Muscle of back (tissue), 11 donors: ENCODE measurements around the gene ABLIM2. TPM values are rescaled to one million over a fixed set of nuclear protein-coding genes. Genes with fewer than 3 reads are reported as not detected.

ENCODE experiments used
- DNase-seq, 3 donors: peaks; one replicate each; pipeline versions ENCODE4 v3.0.0 to v3.0.0-alpha.2; 2013
- polyA plus RNA-seq, 10 donors: library from polyadenylated mRNA; unstranded; fragments of 120-200 nt; gene quantifications; one replicate each; pipeline ENCODE4 v1.2.1, GENCODE V29; 2013; ENCODE audit not compliant: insufficient read length in 10 of 10

ABLIM2 gene
- polyA plus RNA-seq, 10 donors, result 2.5 to 20.6 (median 10.3) TPM

- DNase-seq, result no peak
Measured at GRCh38 chr4:8087921-8088495, 70.6 kb downstream of the ABLIM2 start.

DNA sequence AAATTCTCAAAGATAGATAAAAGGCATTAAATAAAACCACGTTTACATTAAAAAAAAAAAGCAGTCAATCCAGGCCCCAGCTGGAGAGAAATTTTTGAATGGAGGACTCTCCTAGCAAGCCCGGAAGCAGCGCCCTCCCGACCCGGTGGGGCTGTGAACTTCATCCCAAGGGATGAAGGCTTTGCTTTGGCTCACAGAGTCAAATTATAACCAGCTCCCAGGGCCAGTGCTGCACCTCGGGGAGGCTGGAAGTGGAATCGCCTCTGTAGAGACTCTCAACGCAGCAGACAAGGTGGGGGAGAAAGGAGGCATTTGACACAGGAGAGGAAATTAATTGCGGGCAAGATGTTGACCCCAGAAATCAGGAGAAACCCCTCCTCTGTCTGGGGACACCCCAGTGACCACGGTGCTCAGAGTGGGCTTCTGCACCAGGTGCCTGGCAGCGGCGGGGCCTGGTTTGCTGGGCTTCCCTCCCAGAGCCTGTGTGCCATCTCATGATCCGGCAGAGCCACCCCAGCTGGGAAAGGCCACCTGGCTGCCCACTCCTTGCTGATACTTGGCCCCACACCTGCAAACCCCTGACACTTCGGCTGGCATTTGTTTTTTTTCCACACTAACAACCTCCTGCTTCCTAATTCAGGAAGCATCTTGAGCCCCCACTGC lies 71.7 kb downstream of the ABLIM2 start:
- DNase-seq, result no peak

DNA sequence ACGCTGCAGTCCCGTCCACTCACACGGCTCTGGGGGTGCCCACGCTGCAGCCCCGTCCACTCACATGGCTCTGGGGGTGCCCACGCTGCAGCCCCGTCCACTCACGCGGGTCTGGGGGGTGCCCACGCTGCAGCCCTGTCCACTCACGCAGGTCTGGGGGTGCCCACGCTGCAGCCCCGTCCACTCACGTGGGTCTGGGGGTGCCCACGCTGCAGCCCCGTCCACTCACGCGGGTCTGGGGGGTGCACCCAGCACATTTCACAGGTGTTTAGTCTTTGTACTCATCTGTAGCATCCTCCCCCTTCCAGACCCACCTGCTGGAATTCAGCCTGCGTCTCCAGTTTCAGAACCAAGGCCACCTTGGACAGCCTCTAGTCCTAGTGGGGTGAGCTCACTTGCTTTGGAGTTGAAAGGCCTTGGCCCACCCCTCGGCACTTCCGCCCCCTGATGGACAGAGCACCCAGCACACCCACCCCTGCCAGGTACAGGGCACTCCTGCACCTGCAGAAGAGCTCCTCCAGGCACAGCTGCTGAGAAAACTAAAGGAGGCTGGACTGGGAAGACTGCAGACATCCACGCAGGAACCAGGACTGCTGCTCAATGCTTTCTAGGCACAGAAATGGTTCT lies 73.0 kb downstream of the ABLIM2 start:
- no peak for DNase-seq

- DNase-seq, result no peak
Measured at GRCh38 chr4:8084712-8085490, 73.7 kb downstream of the ABLIM2 start.

- no peak for DNase-seq
Measured at GRCh38 chr4:8084031-8084660, 74.5 kb downstream of the ABLIM2 start.

GRCh38 chr4:8083086-8083825 lies 75.4 kb downstream of the ABLIM2 start:
- no peak for DNase-seq

- DNase-seq, result no peak
Measured at GRCh38 chr4:8082517-8083055, 76.0 kb downstream of the ABLIM2 start.

DNA sequence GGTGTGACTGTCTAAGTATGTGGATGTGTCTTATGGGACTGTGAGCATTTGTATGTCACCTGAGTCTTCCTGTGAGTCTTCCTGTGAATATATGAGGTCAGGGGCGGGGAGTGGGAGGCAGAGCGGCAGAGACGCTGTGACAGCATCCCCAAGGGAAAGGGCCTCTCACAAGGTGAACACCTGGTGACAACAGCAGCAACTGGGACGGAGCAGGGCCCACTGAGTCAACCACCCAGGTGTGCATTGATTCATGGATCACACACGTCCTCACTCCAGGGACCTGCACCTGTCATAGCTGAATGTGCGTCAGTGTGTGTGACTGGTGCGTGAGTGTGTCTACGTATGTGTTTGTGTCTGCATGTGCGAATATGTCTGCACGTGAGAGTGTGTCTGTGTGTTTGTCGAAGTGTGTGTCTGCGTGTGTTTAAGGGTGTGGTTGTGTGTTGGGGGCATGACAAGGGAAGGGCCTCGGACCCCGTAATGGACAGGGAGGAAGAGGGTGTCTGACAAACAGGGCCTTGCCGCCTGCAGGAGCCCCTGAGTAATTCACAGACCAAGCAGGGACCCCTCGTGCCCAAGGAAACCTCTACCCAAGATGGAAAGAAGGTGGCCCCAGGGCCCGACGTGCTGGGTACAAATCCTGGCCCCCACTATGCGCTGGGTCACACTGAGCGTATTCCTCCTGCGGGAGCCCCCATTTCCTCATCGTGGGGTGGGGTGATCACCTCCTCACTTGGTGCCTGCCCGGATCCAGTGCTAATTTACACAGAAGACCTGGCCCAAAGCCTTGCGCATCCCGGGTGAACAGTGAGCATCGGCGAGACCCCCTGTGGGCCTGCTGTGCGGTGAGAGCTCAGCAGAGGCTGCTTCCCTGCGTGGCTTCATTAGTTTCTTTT lies 76.7 kb downstream of the ABLIM2 start:
- DNase-seq, result no peak

DNA sequence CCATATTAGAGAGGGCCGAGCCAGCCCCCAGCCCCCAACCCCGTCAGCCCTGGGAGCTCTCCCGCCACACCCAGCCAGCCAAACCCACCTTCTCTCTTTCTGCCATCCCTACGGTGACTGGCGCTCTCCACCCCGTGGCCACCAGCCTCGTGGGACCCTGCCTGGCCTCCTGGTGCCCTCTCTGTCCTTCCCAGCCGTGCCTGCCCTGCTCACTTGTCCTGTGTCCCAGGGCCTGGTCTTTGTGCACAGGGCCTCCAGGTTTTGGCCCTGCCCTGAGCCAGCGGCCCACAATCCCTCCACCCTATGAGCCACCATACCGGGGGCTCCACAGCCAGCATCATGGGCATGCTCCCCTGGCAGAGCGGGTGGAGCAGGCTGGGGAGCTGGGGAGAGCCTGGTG lies 77.4 kb downstream of the ABLIM2 start:
- DNase-seq, result no peak

- DNase-seq, result no peak
Measured at GRCh38 chr4:8080754-8081065, 77.9 kb downstream of the ABLIM2 start.

DNA sequence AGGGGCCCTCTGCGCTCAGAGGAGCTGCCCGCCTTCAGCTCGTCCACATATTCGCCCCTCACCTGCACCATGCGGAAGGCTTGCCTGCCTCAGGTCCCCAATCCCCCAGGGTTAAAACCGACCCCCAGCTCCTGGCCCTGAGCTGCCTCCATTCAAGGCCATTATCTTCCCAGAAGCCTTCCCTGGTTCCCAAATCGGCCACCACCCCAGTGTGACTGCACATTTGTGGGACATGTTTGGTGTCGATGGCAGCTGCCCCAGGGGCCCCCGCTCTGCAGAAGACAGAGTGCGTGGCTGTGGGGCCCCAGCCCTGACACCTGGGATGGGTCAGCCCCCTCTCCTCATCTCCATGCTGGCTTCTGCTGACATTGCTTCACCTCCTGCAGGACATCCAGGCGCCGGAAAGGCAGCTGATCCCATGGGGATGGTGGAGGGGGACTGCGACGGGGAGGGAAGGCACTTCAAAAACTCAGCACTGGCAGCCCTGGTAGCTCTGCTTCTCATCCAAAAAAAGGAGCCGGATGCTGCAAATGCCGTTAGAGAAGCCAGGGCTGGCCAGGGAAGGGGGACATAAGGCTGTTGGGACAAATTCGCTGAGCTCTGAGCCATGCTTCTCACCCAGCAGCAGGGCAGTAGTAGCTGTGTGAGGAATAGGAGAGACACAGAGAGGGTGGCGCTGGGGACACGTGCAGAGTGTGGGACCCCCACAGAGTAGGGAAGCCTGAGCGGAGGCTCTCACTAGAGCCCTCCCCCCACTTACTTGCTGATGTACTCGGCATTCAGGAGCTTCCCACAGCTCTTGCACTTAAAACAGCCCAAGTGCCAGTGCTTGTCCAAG lies 78.5 kb downstream of the ABLIM2 start:
- no peak for DNase-seq

DNA sequence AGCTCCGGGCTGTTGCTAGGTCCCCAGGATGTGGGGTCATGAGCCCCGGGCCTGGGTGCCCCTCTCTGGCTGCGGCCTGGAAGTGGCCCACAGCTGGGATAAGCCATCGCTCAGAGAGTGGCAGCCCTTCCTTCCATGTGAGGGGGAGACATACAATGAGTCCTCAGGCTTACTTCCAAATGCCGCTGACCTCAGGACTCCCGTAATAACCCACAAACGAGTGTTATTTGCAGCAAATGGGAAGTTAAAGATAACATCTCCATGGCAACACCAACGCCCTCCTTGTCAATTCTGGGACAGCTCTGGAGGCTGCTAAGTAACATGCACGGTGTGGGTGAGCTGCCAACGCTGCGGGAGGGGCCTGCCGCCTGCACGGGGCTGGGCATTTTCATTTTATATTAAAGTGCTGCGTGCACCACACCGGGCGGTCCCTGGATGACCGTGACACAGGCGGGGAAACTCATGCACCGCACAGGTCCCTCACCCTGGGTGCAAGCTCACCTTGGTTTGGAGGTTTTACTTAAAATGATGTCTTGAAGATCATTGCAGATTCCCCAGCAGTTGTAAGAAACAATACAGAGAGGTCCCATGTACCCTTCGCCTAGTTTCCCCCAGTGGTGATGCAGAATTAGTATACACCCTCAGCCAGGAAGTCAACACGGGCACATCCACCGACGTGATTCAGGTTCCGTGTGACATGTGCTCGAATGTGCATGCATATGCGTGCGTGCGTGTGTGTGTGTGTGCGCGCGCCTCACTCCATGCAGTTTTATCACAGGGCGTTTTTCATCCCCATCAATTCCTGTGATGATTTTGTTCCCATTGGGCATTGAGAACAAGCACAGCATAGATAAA lies 79.4 kb downstream of the ABLIM2 start:
- no peak for DNase-seq

DNA sequence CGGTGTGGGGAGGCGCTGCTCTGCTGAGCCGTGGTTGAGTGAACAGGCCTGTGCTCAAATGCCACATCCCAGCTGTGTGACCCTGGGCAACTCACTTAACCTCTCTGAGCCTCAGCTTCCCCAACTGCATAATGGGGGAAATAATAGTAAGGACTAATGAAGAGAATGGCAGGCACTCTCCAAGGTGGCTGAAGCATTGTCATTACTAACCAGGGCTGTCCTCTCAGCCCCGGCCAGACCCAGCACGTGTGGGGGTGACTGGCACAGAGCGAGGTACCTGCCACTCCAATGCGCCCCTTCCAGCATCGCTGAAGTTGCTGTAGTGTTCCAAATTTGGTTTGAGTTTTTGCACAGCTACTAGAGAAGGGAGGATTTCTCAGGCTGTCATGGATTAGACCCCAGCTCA lies 80.0 kb downstream of the ABLIM2 start:
- no peak for DNase-seq

- no peak for DNase-seq
Measured at GRCh38 chr4:8078109-8078494, 80.5 kb downstream of the ABLIM2 start.

DNA sequence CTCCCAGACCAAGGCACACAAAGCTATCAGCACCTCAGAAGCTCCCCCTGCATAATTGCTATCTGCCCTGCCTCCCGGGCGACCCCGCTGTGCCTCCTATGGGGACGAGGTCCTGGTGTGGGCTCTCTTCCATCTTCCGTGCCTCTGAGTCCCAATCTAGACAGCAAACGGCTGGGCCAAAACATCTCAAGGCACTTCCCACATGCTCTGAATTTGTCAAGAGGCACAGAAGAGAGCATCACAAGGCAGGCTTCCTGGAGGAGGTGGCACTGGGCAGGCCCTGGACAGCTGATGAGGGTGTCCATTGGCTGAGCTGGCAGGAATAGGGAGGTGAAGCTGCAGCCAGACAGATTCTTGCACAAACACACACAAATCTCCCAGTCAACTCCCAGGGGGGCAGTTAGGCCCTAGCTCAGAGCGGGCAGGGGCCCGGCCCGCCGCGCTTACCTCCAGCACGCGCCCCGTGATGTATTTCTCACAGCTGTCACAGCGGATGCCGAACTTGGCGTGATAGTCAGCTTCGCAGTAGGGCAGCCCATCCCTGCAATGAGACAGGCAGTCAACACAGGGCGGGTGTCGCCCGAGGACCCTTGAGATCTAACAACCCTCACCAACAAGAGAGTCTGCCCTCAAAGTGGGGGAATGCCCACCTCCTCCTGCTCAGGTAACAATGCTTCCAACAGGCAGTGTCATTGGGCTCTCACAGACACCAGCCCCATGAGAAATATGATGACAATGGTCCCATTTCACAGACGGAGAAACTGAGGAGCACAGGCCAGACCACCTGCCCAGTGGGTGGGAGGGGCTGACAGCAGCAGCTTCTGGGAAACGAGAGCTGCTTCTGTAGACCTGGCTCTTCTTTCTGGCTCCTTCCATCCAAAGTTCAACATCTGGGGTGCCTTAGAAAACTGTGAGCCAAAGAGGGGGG lies 81.2 kb downstream of the ABLIM2 start:
- DNase-seq, result no peak

DNA sequence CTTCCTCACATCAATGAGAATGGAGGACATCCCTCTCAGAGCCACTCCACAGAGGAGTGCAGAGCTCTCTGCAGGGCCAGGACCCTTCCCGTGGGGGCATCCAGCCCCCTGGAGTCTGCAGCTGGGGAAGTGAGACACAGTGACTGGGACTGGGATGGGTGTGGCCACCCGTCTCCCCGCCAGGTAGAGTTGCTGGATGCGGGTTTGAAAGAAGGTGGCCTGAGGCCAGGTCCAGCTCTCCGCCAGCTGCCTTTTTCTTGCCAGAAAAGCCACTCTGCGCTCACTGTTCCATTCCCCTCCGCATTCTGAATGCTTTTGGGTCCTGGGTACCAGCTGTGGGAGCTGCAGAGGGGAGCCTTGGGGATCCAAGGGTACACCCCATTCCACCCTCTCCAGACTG lies 82.6 kb downstream of the ABLIM2 start:
- no peak for DNase-seq

DNA sequence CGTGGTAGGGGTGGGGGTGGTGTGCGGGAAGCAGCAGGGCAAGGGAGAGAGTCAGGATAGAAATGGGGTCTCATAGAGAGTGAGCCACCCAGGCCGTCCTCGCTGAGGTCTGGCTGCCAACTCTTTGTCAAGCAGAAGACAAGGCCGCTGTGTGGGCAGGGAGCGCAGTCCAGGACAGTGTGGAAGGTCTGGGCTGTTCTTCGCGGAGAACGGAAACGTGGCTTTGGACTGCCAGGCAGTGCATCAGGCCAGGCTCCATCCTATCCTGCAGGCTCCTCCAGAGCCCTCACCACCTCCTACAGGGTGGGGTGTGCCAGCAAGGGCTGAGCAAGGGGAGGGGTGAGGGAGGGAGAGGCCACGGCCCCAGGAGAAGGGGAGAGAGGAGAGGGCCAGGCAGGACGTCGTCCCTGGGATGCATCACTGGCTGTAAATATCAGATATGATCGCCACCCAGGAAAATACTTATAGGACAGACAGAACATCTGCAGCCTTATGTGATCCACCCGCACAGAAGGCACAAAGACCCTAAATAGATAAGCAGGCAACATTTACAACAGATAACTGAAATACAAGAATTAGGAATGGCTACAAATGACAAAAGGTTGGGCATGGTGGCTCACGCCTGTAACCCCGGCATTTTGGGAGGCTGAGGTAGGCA lies 85.3 kb downstream of the ABLIM2 start:
- no peak for DNase-seq
